ENCODE results near the gene GLYR1. TPM values are rescaled to one million over a fixed set of nuclear protein-coding genes. Genes with fewer than 3 reads are reported as not detected.

Gene GLYR1
- total RNA-seq, 4 donors from 2014 or later: 57.5 to 168 (median 66.9) TPM

GRCh38 chr16:4803898-4804762, 43.0 kb downstream of the GLYR1 start:
- peaks cover 0 to 47% (median 0%) of the 10 kb centered on the region in 3 donors for H3K36me3 ChIP-seq
- no peak for TF ChIP-seq POLR2A (IDR thresholded peaks at IDR 0.05)
- no peak for TF ChIP-seq CTCF (IDR thresholded peaks at IDR 0.05)
- DNase-seq: no peak

GRCh38 chr16:4803401-4803844, 43.7 kb downstream of the GLYR1 start:
- no peaks in the 10 kb centered on the region for H3K9me3 ChIP-seq
- peak overlapping the region in 2 of 4 donors; percentile 77 to 88 for H3K4me3 ChIP-seq
- H3K27ac ChIP-seq: peak overlapping the region in 2 of 4 donors; percentile 81 to 89
- no peaks in the 10 kb centered on the region for H3K27me3 ChIP-seq
- peaks cover 6 to 25% (median 8%) of the 10 kb centered on the region in 4 donors for H3K4me1 ChIP-seq
- no peak for DNase-seq
- peaks cover 0 to 47% (median 0%) of the 10 kb centered on the region in 3 donors for H3K36me3 ChIP-seq
- TF ChIP-seq POLR2A (IDR thresholded peaks at IDR 0.05) (no peak), CTCF (IDR thresholded peaks at IDR 0.05) (no peak)

More at GRCh38 chr16:4803898-4804762, 43.0 kb downstream of the GLYR1 start:
- Histone ChIP-seq H3K4me1 (peaks cover 6 to 25% (median 8%) of the 10 kb centered on the region in 4 donors), H3K4me3 (no peak overlapping the region), H3K27ac (no peak overlapping the region), H3K27me3 (no peaks in the 10 kb centered on the region), H3K9me3 (no peaks in the 10 kb centered on the region)

DNA sequence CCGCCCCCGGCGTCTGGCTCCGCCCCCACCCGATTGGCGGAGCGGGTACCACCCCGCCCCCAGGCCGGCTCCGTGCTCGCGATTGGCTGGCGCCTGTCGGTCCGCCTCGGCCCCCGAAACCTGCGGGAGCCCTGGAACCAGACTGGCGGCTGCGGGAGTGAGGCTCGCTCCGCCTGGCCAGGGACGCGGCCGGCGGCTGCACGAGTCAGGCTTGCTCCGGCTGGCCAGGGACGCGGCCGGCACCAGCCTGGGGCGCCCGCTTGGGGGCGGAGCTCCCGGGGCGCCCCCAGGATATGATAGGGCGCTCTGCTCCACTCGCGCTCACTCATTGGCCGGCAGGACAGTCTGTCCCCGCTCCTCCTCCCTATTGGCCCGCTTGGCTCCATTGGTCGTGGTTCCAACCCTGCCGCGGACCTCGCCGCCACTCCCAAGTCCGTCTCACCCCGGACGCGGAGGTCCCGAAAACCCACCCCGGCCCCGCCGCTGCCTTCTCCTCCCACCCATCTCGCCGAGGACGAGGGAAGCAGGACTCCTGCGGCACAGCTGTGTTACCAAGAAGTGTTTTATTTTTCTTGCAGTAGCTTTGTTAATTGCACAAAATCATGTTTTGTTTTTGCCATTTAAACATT, 44.3 kb downstream of the GLYR1 start:
- TF ChIP-seq POLR2A (IDR thresholded peaks at IDR 0.05) (peak in 1 of 2 donors; percentile 20), CTCF (IDR thresholded peaks at IDR 0.05) (peak; percentile 11 to 52 (median 33))
- H3K4me3 ChIP-seq: peak overlapping the region; percentile 72 to 96 (median 82)
- H3K9me3 ChIP-seq: no peaks in the 10 kb centered on the region
- peaks cover 6 to 25% (median 8%) of the 10 kb centered on the region in 4 donors for H3K4me1 ChIP-seq
- H3K36me3 ChIP-seq: peaks cover 0 to 47% (median 0%) of the 10 kb centered on the region in 3 donors
- H3K27me3 ChIP-seq: no peaks in the 10 kb centered on the region
- DNase-seq: peak; percentile 89 to 96 (median 96)
- peak overlapping the region; percentile 81 to 99 (median 92) for H3K27ac ChIP-seq

GRCh38 chr16:4801962-4802658, 45.0 kb downstream of the GLYR1 start, which contains the start of gene ROGDI:
Gene ROGDI (minus strand): TSS chr16:4802633. CDS start chr16:4802571, 62 bp downstream.
- TF ChIP-seq CTCF (IDR thresholded peaks at IDR 0.05) (no peak), POLR2A (IDR thresholded peaks at IDR 0.05) (peak; percentile 80 to 86)
- Histone ChIP-seq H3K9me3 (no peaks in the 10 kb centered on the region), H3K27ac (peak within 1 kb of the TSS; percentile 81 to 99 (median 92)), H3K4me3 (peak within 1 kb of the TSS; percentile 72 to 96 (median 82)), H3K36me3 (peaks cover 0 to 46% (median 0%) of the 10 kb centered on the region in 3 donors), H3K4me1 (peaks cover 6 to 25% (median 8%) of the 10 kb centered on the region in 4 donors), H3K27me3 (no peaks in the 10 kb centered on the region)
- peak; percentile 93 to 97 (median 97) for DNase-seq

Measured in Peyer's patch (tissue), 4 donors.